ENCODE data around the gene PCGF2.

- no peak for TF ChIP-seq CTCF (IDR thresholded peaks at IDR 0.05)
- TF ChIP-seq POLR2A (IDR thresholded peaks at IDR 0.05) = no peak
- no peak for TF ChIP-seq EP300 (IDR thresholded peaks at IDR 0.05)
Measured at GRCh38 chr17:38751808-38752307, 3.7 kb upstream of the PCGF2 start.

All from suprapubic skin (tissue), 3 donors.